IPS-18c (cell line): Measurements from ENCODE around the gene TRNP1.

Experiments
- H3K4me3 ChIP-seq: 2 replicates; pipeline ENCODE4 v1.7.0; 2013; ENCODE audit warnings: low read depth, mild to moderate bottlenecking, low read length, moderate library complexity; ENCODE audit not compliant: insufficient read depth
- H3K9me3 ChIP-seq: one replicate; pipeline ENCODE4 v1.6.1; 2013; ENCODE audit warnings: mild to moderate bottlenecking, low read length, moderate library complexity; ENCODE audit not compliant: control insufficient read depth, insufficient read depth

TRNP1 gene

GRCh38 chr1:27010226-27010994, 16.9 kb downstream of the TRNP1 start:
- Histone ChIP-seq H3K9me3 (no peaks in the 10 kb centered on the region), H3K4me3 (peak overlapping the region; percentile 88)

- no peaks in the 10 kb centered on the region for H3K9me3 ChIP-seq
- peak overlapping the region; percentile 88 for H3K4me3 ChIP-seq
These were observed 17.7 kb downstream of the TRNP1 start for GRCh38 chr1:27011058-27011764.

- H3K4me3 ChIP-seq: peak overlapping the region; percentile 88
- no peaks in the 10 kb centered on the region for H3K9me3 ChIP-seq
These were observed 18.6 kb downstream of the TRNP1 start for GRCh38 chr1:27011976-27012563.

GRCh38 chr1:27015260-27015659, 21.8 kb downstream of the TRNP1 start:
- Histone ChIP-seq H3K9me3 (no peaks in the 10 kb centered on the region), H3K4me3 (no peak overlapping the region)

GRCh38 chr1:27016376-27016775, 22.9 kb downstream of the TRNP1 start:
- no peak overlapping the region for H3K4me3 ChIP-seq

DNA sequence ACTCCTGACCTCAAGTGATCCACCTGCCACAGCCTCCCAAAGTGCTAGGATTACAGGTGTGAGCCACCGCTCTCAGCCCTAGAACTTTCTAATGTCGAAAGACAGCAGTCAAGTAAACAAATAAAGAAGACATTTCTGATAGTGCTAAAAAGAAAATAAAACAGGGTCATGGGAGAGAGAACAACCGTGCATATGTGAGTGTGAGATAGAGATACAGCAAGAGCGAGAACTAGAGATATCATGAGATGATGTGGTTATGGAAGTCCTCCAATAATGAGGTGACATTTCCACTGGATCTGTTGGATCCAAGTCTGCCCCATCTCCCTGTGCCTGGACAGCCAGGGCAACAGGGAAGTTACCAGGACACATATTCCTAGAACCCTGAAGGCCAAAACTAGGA, 23.7 kb downstream of the TRNP1 start:
- Histone ChIP-seq H3K4me3 (no peak overlapping the region), H3K9me3 (no peaks in the 10 kb centered on the region)

More at GRCh38 chr1:27016376-27016775, 22.9 kb downstream of the TRNP1 start:
- no peaks in the 10 kb centered on the region for H3K9me3 ChIP-seq

DNA sequence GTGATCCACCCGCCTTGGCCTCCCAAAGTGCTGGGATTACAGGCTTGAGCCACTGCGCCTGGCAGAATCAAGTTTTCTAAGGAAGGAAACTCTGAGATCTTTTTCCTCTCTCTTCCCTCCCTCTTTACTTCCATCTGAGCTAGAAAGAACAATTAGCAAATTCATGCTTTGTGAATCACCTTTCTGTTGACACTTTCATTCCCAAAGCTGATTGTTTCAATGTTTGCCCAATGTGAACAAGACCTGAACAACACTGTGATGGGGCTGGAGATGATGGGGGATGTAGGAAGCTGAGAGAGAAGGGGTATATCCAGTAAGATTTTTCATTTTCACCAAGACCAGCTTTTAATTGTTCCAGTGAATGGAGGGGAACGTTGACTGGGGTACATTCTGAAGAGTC, 24.8 kb downstream of the TRNP1 start:
- H3K4me3 ChIP-seq: no peak overlapping the region
- no peaks in the 10 kb centered on the region for H3K9me3 ChIP-seq

- Histone ChIP-seq H3K9me3 (no peaks in the 10 kb centered on the region), H3K4me3 (no peak overlapping the region)
These were observed 28.0 kb downstream of the TRNP1 start for GRCh38 chr1:27021354-27022031.

GRCh38 chr1:27025718-27026117, 32.2 kb downstream of the TRNP1 start:
- no peaks in the 10 kb centered on the region for H3K9me3 ChIP-seq
- H3K4me3 ChIP-seq: no peak overlapping the region

- H3K4me3 ChIP-seq: no peak overlapping the region
- no peaks in the 10 kb centered on the region for H3K9me3 ChIP-seq
These were observed 33.4 kb downstream of the TRNP1 start for GRCh38 chr1:27026621-27027574.

DNA sequence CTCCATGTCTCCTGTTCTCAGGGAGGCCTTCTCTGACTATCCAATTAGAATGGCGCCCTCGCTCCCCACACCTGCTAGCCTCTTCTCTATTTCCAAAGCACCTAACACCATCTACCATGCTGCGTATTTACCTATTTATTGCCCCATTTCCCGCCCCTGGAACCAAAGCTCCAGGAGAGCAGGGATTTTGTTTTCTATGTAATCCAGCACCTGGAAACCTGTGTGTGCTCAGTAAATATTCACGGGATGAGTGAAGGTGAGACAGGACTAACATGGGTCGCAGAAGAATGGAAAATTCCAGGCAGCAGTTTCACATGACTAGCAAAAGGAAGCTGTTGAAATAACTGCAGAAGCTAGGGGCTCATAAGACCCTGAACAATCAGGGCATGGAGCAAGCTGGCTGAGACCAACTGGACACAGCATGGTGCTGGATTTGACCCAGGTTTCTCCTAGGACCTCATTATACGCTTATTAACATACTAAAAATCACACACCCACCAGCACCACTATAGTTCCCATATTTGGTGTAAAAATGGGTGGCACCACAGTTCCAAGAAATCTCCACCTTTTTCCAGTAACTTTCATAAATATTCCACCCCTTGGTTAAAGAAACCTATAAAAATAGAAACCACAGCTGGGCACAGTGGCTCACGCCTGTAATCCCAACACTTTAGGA, 34.2 kb downstream of the TRNP1 start:
- Histone ChIP-seq H3K4me3 (no peak overlapping the region), H3K9me3 (no peaks in the 10 kb centered on the region)

DNA sequence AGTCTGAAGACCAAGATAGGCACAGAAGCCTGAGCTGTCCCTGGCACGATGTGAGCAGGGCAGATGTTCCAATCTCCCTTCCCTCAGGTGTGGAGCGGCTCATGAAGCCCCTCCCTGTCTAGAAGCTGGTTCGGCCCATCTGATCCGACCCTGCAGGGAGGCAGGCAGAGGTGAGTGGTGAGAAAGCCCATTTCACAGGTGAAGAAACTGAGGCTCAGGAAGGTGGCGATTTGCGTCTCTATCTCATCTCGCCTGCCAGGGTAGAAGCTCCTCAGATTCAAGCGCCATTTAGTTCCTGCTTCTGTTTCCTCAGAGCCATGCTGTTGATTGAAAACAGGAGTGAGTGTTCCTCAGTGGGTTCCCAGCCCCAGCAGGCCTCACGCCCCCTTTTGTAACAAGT, 36.0 kb downstream of the TRNP1 start:
- no peaks in the 10 kb centered on the region for H3K9me3 ChIP-seq
- no peak overlapping the region; the same call in 1 of the 2 replicates for H3K4me3 ChIP-seq

GRCh38 chr1:27031235-27032118, 38.0 kb downstream of the TRNP1 start:
- Histone ChIP-seq H3K9me3 (no peaks in the 10 kb centered on the region), H3K4me3 (peak overlapping the region; percentile 34)

- Histone ChIP-seq H3K4me3 (peak overlapping the region; percentile 34; the same call in 1 of the 2 replicates), H3K9me3 (no peaks in the 10 kb centered on the region)
These were observed 38.6 kb downstream of the TRNP1 start for GRCh38 chr1:27032119-27032461.

- H3K9me3 ChIP-seq: no peaks in the 10 kb centered on the region
- H3K4me3 ChIP-seq: no peak overlapping the region
These were observed 39.7 kb downstream of the TRNP1 start for GRCh38 chr1:27033043-27033746.
